ENCODE results near the gene CTIF. TPM values are rescaled to one million over a fixed set of nuclear protein-coding genes. Genes with fewer than 3 reads are reported as not detected.

CTIF gene
- total RNA-seq, 1 donor from 2014 or later, result 54.8 TPM

- TF ChIP-seq CTCF (IDR thresholded peaks at IDR 0.05), result no peak
- no peaks in the 10 kb centered on the region for H3K27me3 ChIP-seq (ENCODE audit: low read depth)
- H3K9me3 ChIP-seq, result peaks cover 6% of the 10 kb centered on the region
- intact Hi-C loops (cut with DNase I), result no loop called here
- H3K4me3 ChIP-seq, result no peak overlapping the region
- no peak for DNase-seq
- peaks cover 13% of the 10 kb centered on the region for H3K36me3 ChIP-seq
- ATAC-seq, result peak in 1 of 2 donors; percentile 11
- no peak overlapping the region for H3K27ac ChIP-seq
- H3K4me1 ChIP-seq, result peaks cover 40% of the 10 kb centered on the region
These were observed 136.0 kb downstream of the CTIF start for GRCh38 chr18:48674758-48675351.

GRCh38 chr18:48675352-48675761, 136.5 kb downstream of the CTIF start:
- Histone ChIP-seq H3K4me3 (no peak overlapping the region), H3K36me3 (peaks cover 13% of the 10 kb centered on the region), H3K4me1 (peaks cover 45% of the 10 kb centered on the region), H3K9me3 (peaks cover 6% of the 10 kb centered on the region), H3K27ac (no peak overlapping the region), H3K27me3 (ENCODE audit: low read depth) (no peaks in the 10 kb centered on the region)
- peak; percentile 95 for TF ChIP-seq CTCF (IDR thresholded peaks at IDR 0.05)
- intact Hi-C loops (cut with DNase I), result no loop called here
- ATAC-seq (peak; percentile 96), DNase-seq (peak; percentile 91)

GRCh38 chr18:48675912-48676311, 137.1 kb downstream of the CTIF start:
- intact Hi-C loops (cut with DNase I), result no loop called here
- Histone ChIP-seq H3K4me3 (no peak overlapping the region), H3K27me3 (ENCODE audit: low read depth) (no peaks in the 10 kb centered on the region), H3K27ac (no peak overlapping the region), H3K36me3 (peaks cover 8% of the 10 kb centered on the region), H3K4me1 (peaks cover 49% of the 10 kb centered on the region), H3K9me3 (peaks cover 6% of the 10 kb centered on the region)
- DNase-seq, result no peak
- TF ChIP-seq CTCF (IDR thresholded peaks at IDR 0.05), result no peak
- no peak for ATAC-seq

GRCh38 chr18:48676346-48676745, 137.5 kb downstream of the CTIF start:
- intact Hi-C loops (cut with DNase I), result no loop called here
- Histone ChIP-seq H3K4me1 (peaks cover 53% of the 10 kb centered on the region), H3K36me3 (peaks cover 3% of the 10 kb centered on the region), H3K9me3 (peaks cover 4% of the 10 kb centered on the region), H3K27ac (no peak overlapping the region), H3K4me3 (no peak overlapping the region), H3K27me3 (ENCODE audit: low read depth) (no peaks in the 10 kb centered on the region)
- DNase-seq, result no peak
- no peak for ATAC-seq
- TF ChIP-seq CTCF (IDR thresholded peaks at IDR 0.05), result no peak

- peaks cover 54% of the 10 kb centered on the region for H3K4me1 ChIP-seq
- DNase-seq, result peak; percentile 82
These were observed 138.0 kb downstream of the CTIF start for GRCh38 chr18:48676756-48677368.

More at GRCh38 chr18:48676756-48677368, 138.0 kb downstream of the CTIF start:
- Histone ChIP-seq H3K36me3 (no peaks in the 10 kb centered on the region), H3K27ac (no peak overlapping the region), H3K9me3 (no peaks in the 10 kb centered on the region), H3K27me3 (ENCODE audit: low read depth) (no peaks in the 10 kb centered on the region), H3K4me3 (no peak overlapping the region)
- ATAC-seq, result peak; percentile 51 to 59
- intact Hi-C loops (cut with DNase I), result no loop called here
- peak; percentile 85 for TF ChIP-seq CTCF (IDR thresholded peaks at IDR 0.05)
